GM12878 (cell line): Measurements from ENCODE around the gene TXNL4A.

Experiments
- MTA2 ChIP-seq: fragments of 450-650 bp; IDR thresholded peaks from 2 replicates; pipeline ENCODE4 v1.6.1; 2016; ENCODE audit warnings: low read depth, mild to moderate bottlenecking, moderate library complexity
- NFIC ChIP-seq: IDR thresholded peaks from 2 replicates; pipeline ENCODE4 v1.6.1; 2012; ENCODE audit warnings: low read depth, mild to moderate bottlenecking, inconsistent platforms, low read length, moderate library complexity
- POLR2A ChIP-seq: IDR thresholded peaks from 2 replicates; pipeline ENCODE4 v1.6.1; 2011; ENCODE audit warnings: low read depth, mild to moderate bottlenecking, low read length
- ZNF384 ChIP-seq: IDR thresholded peaks from 2 replicates; pipeline ENCODE4 v1.6.1; 2012; ENCODE audit warnings: low read depth, mild to moderate bottlenecking, low read length, improper control_type of control experiment, borderline replicate concordance
- TF ChIP-seq, protein P1 (sequence below), 3 experiments: IDR thresholded peaks in 2 of 3; conservative IDR thresholded peaks in 1 of 3; 2 replicates each; pipeline ENCODE4 v1.5.1; 2011; ENCODE audit warnings: low read depth in 3 of 3, low read length in 3 of 3, mild to moderate bottlenecking in 3 of 3, control low read depth in 2 of 3, moderate library complexity in 2 of 3, inconsistent platforms in 1 of 3, mixed read lengths in 1 of 3; ENCODE audit not compliant: control insufficient read depth in 2 of 3, insufficient read depth in 1 of 3; ENCODE audit errors: extremely low read depth in 1 of 3
- TF ChIP-seq, protein P2 (sequence below): fragments of 450-650 bp; IDR thresholded peaks from 2 replicates; pipeline ENCODE4 v1.6.1; 2017; ENCODE audit warnings: mild to moderate bottlenecking

DNA sequence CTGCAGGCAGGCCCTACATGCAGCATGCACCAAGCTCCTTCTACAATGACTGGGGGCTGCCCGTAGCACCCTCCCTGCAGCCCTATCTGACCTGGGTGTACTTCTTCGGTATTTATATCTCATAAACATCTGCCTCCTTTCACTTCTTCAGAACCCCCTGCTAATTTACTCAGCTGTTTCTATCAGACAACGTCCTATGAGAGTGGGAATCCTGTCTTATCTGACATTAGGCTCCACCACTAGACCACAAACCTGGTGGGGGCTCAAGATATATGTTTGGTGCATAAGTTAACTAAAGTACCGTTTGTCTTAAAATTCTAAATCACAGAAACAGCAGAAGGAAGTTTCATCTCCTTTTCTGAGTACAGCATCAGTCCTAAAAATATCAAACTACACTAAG lies 13.3 kb downstream of the TXNL4A start:
- TF ChIP-seq, protein P1, sequence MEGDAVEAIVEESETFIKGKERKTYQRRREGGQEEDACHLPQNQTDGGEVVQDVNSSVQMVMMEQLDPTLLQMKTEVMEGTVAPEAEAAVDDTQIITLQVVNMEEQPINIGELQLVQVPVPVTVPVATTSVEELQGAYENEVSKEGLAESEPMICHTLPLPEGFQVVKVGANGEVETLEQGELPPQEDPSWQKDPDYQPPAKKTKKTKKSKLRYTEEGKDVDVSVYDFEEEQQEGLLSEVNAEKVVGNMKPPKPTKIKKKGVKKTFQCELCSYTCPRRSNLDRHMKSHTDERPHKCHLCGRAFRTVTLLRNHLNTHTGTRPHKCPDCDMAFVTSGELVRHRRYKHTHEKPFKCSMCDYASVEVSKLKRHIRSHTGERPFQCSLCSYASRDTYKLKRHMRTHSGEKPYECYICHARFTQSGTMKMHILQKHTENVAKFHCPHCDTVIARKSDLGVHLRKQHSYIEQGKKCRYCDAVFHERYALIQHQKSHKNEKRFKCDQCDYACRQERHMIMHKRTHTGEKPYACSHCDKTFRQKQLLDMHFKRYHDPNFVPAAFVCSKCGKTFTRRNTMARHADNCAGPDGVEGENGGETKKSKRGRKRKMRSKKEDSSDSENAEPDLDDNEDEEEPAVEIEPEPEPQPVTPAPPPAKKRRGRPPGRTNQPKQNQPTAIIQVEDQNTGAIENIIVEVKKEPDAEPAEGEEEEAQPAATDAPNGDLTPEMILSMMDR (IDR thresholded peaks at IDR 0.05 in 2 of 3, conservative IDR thresholded peaks at IDR 0.05 in 1 of 3; ENCODE audit: control insufficient read depth in 2 of 3, extremely low read depth in 1 of 3, insufficient read depth in 1 of 3, low read depth in 3 of 3, low read length in 3 of 3) = no peak
- TF ChIP-seq POLR2A (no peak), MTA2 (no peak), ZNF384 (no peak), NFIC (no peak)
- TF ChIP-seq, protein P2, sequence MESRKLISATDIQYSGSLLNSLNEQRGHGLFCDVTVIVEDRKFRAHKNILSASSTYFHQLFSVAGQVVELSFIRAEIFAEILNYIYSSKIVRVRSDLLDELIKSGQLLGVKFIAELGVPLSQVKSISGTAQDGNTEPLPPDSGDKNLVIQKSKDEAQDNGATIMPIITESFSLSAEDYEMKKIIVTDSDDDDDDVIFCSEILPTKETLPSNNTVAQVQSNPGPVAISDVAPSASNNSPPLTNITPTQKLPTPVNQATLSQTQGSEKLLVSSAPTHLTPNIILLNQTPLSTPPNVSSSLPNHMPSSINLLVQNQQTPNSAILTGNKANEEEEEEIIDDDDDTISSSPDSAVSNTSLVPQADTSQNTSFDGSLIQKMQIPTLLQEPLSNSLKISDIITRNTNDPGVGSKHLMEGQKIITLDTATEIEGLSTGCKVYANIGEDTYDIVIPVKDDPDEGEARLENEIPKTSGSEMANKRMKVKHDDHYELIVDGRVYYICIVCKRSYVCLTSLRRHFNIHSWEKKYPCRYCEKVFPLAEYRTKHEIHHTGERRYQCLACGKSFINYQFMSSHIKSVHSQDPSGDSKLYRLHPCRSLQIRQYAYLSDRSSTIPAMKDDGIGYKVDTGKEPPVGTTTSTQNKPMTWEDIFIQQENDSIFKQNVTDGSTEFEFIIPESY = no peak
